Lung (tissue), 12 donors: ENCODE data around the gene C10orf62. TPM values are rescaled to one million over a fixed set of nuclear protein-coding genes. Genes with fewer than 3 reads are reported as not detected.

Experiments
- ATAC-seq: fragments of 200-7000 bp; cut with Tn5 transposase; one replicate; pipeline ENCODE4 v1.9.1; 2020; ENCODE audit warnings: moderate number of reproducible peaks; ENCODE audit not compliant: insufficient read depth, low FRiP score
- DNase-seq, 3 donors: peaks; one replicate each; pipeline ENCODE4 v3.0.0-alpha.2; 2013 to 2017
- H3K27ac ChIP-seq, 2 donors: one replicate each; pipeline ENCODE4 v1.5.1; 2013; ENCODE audit warnings: mild to moderate bottlenecking in 2 of 2, moderate library complexity in 2 of 2, control low read depth in 1 of 2, inconsistent platforms in 1 of 2, low read depth in 1 of 2, low read length in 1 of 2
- H3K27me3 ChIP-seq, 3 donors: one replicate each; pipeline ENCODE4 v1.5.1; 2013; ENCODE audit warnings: low read length in 2 of 3; ENCODE audit not compliant: control insufficient read depth in 3 of 3, insufficient read depth in 3 of 3
- H3K36me3 ChIP-seq, 4 donors: one replicate each; pipeline ENCODE4 v1.5.1; 2013; ENCODE audit warnings: low read length in 4 of 4, mild to moderate bottlenecking in 1 of 4, moderate library complexity in 1 of 4; ENCODE audit not compliant: control insufficient read depth in 4 of 4, insufficient read depth in 4 of 4
- H3K4me1 ChIP-seq, 5 donors: one replicate each; pipeline ENCODE4 v1.5.1; 2013; ENCODE audit warnings: low read length in 5 of 5, mild to moderate bottlenecking in 2 of 5, moderate library complexity in 1 of 5; ENCODE audit not compliant: control insufficient read depth in 5 of 5, insufficient read depth in 5 of 5
- H3K4me3 ChIP-seq: one replicate; pipeline ENCODE4 v1.5.1; 2013; ENCODE audit warnings: mild to moderate bottlenecking, control low read depth, moderate library complexity
- H3K9ac ChIP-seq, 2 donors: one replicate each; pipeline ENCODE4 v1.5.1; 2013; ENCODE audit warnings: low read length in 2 of 2, control low read depth in 1 of 2; ENCODE audit not compliant: insufficient read depth in 1 of 2
- H3K9me3 ChIP-seq, 4 donors: one replicate each; pipeline ENCODE4 v1.5.1; 2013; ENCODE audit warnings: low read length in 3 of 4, mild to moderate bottlenecking in 1 of 4, moderate library complexity in 1 of 4; ENCODE audit not compliant: control insufficient read depth in 4 of 4, insufficient read depth in 3 of 4
- WGBS, 2 donors: extraction: QIAGEN DNeasy Blood & Tissue Kit; methylation state at CpG; one replicate each; pipeline ENCODE4 v1.1.7; 2013; 5-methylcytosine and 5-hydroxymethylcytosine counted together
- polyA plus RNA-seq, 2 donors: library from polyadenylated mRNA; stranded (reverse); fragments of 200-250 nt; gene quantifications; one replicate each; pipeline ENCODE4 v1.2.1, GENCODE V29; 2013
- total RNA-seq, 2 donors: library from RNA; depleted of rRNA in 1 of 2; stranded (reverse); fragments of >200 nt in 1 of 2; gene quantifications; one replicate each; pipeline ENCODE4 v1.2.1, GENCODE V29; 2014 to 2021
- TF ChIP-seq, protein P1 (sequence below): IDR thresholded peaks from 2 replicates; pipeline ENCODE4 v1.5.1; 2012; ENCODE audit warnings: mild to moderate bottlenecking; ENCODE audit errors: control extremely low read depth, extremely low read depth
- donor health status: control.
- donor health status: control.
- donor health status: Bipolar disorder and iron deficiency.
- donor health status: healthy.
- donor health status: DM: yes; HTN: yes; CAD: no.

C10orf62 gene
- total and polyA plus RNA-seq, 4 donors, result 0.21 TPM; not detected in 3

GRCh38 chr10:97587183-97587582 is 2.3 kb upstream of the C10orf62 start:
- no peak for DNase-seq
- ATAC-seq, result no peak
- no peaks in the 10 kb centered on the region for H3K36me3 ChIP-seq
- H3K9ac ChIP-seq, result no peak overlapping the region
- H3K4me3 ChIP-seq, result no peak overlapping the region
- TF ChIP-seq, protein P1, sequence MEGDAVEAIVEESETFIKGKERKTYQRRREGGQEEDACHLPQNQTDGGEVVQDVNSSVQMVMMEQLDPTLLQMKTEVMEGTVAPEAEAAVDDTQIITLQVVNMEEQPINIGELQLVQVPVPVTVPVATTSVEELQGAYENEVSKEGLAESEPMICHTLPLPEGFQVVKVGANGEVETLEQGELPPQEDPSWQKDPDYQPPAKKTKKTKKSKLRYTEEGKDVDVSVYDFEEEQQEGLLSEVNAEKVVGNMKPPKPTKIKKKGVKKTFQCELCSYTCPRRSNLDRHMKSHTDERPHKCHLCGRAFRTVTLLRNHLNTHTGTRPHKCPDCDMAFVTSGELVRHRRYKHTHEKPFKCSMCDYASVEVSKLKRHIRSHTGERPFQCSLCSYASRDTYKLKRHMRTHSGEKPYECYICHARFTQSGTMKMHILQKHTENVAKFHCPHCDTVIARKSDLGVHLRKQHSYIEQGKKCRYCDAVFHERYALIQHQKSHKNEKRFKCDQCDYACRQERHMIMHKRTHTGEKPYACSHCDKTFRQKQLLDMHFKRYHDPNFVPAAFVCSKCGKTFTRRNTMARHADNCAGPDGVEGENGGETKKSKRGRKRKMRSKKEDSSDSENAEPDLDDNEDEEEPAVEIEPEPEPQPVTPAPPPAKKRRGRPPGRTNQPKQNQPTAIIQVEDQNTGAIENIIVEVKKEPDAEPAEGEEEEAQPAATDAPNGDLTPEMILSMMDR, result no peak
- no peaks in the 10 kb centered on the region for H3K9me3 ChIP-seq
- no peak overlapping the region for H3K27ac ChIP-seq
- peaks cover 0 to 3% (median 0%) of the 10 kb centered on the region in 5 donors for H3K4me1 ChIP-seq
- 93 to 94% methylated on average over 2 of the region's 2 CpGs for WGBS, 2 donors
- no peaks in the 10 kb centered on the region for H3K27me3 ChIP-seq

DNA sequence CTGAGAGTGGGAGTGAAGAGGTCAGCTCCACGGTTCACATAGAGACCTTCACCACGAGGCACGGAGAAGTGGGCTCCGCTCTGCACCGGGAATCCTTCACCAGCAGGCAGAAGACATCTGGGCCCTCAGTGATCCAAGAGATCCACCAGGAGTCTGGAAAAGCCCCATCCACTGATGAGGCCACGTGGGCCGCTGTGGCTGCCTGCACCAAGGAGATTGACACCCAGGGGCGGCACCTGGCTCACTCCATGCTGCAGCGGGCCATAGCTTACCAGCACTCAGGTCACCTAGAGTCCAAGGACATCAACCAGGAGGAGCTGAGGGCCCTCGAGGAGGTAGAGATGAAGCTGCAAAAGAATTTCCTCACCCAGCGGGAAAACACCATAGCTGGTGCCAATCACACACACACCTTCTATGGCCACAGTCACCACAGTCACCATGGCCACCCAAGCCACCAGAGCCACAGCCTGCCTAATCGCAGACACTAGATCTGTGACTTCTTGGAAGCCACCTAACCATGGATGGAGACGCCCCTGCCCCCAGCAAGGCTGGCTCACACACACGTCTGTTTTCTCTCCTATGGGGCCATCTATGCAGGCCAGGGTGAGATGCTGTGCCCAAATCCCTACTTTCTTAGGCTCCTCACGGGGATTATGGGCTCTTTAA is 694 bp downstream of the C10orf62 start:
- H3K9me3 ChIP-seq, result no peaks in the 10 kb centered on the region
- TF ChIP-seq, protein P1, result no peak
- 90 to 95% methylated on average over 15 of the region's 15 CpGs for WGBS, 2 donors
- no peak overlapping the region for H3K9ac ChIP-seq
- no peak for DNase-seq
- peaks cover 0 to 3% (median 0%) of the 10 kb centered on the region in 5 donors for H3K4me1 ChIP-seq
- no peak overlapping the region for H3K4me3 ChIP-seq
- H3K27ac ChIP-seq, result no peak overlapping the region
- H3K27me3 ChIP-seq, result no peaks in the 10 kb centered on the region
- ATAC-seq, result no peak
- no peaks in the 10 kb centered on the region for H3K36me3 ChIP-seq

DNA sequence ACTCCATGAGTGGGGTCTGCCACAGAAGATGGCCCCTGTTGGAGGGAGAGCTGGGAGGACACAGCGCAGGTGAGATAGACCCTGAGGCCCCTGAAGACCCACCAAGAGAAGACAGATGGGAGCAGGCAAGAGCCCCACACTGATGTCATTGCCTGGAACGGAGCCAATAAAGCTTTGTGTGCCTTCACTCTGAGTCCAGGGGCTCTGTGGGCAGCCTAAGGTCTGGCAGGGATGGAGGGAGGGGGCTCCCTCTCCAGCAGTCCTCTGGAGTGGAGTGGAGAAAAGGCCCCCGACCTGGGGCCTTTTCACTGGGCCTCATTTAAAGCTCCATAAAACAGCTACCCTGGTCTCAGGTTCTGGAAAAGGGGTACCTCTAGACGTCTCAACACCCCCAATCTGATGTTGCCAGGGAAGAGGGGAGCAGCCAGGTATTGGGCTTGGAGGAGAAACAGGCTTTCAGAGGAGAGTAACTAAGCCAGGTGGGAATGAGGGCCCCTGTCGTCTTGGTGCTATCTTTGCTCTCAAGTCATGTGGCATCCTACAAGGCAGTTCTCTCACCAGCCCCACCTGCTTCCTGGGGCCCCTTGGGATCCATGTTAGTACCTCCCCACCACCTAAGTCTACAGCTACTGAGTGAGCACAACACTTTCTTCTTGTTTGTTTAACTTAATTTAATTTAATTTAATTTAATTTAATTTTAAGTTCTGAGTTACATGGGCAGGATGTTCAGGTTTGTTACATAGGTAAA is 1.4 kb downstream of the C10orf62 start:
- Histone ChIP-seq H3K4me3 (no peak overlapping the region), H3K27me3 (no peaks in the 10 kb centered on the region), H3K9me3 (no peaks in the 10 kb centered on the region), H3K4me1 (peaks cover 0 to under 1% (median 0%) of the 10 kb centered on the region in 5 donors), H3K36me3 (no peaks in the 10 kb centered on the region), H3K27ac (no peak overlapping the region), H3K9ac (no peak overlapping the region)
- DNase-seq (no peak), ATAC-seq (no peak)
- 74 to 77% methylated on average over 5 of the region's 5 CpGs for WGBS, 2 donors
- TF ChIP-seq, protein P1, result no peak
